HG03558 (cell line): Measurements from ENCODE around the gene DNLZ.
"Not testable (repeated sequence)": the region's sequence is repeated elsewhere in the genome, so short reads cannot be mapped to it uniquely, and the experiment has no call there.

ENCODE experiments used
- ATAC-seq: cut with Tn5 transposase; IDR thresholded peaks from one replicate; pipeline ENCODE4 v1.9.1; 2021; ENCODE audit warnings: moderate number of reproducible peaks; ENCODE audit not compliant: unreplicated experiment; ENCODE audit errors: extremely low read depth

Gene DNLZ

DNA sequence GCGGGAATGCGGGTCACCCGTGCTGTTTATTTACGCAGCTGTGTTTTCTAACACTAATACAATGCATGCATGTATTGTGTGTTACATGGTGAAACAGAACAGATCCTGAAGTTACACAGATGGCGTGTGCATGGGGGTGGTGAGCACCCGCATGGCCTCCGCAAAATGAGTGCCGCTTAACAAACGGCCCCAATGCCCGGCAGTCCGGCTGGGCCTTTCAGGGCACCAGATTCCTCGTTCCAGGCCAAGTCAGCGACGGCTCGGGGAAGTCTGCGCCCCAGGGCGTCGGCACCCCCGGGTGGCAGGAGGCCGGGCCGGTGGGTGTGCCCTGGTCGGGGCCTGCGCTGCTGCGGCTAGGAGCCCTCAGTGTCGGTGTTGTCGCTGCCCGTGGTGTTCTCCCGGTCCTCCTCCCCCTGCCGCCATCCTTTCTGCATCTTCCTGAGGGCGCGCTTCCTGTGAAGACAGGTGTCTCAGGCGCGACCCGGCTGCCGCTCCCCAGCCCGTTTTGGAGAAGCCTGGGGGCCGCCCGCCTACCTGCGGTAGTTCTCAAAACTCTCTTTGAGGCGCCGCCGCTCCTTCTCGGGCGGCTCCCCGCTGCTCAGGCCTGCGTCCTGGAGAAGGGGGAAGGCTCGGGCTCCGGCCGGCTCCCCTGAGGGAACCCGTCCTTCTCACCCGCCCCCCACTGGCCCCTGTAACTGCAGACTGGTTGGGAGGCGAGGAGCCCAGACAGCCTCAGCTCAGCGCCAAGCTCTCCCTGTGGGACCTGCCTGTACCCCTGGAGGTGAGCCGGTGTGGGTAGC, 605 bp upstream of the DNLZ start:
- no peak for ATAC-seq

DNA sequence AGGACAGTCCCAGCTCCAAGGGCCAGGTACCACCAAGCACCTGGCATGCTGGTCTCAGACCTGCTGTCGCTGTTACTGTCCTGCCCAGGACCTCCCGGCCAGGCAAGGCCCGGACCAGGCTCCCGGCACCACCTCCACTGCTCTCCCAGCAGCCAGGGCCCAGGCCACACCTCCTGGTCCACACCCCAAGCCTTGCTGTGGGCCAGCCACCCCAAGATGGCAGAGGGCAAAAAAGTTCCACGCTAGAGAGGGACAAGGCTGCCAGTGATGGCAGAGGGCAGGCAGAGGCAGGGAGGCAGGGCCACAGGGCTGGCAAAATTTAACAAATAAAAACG, 1.1 kb downstream of the DNLZ start:
- no peak for ATAC-seq

DNA sequence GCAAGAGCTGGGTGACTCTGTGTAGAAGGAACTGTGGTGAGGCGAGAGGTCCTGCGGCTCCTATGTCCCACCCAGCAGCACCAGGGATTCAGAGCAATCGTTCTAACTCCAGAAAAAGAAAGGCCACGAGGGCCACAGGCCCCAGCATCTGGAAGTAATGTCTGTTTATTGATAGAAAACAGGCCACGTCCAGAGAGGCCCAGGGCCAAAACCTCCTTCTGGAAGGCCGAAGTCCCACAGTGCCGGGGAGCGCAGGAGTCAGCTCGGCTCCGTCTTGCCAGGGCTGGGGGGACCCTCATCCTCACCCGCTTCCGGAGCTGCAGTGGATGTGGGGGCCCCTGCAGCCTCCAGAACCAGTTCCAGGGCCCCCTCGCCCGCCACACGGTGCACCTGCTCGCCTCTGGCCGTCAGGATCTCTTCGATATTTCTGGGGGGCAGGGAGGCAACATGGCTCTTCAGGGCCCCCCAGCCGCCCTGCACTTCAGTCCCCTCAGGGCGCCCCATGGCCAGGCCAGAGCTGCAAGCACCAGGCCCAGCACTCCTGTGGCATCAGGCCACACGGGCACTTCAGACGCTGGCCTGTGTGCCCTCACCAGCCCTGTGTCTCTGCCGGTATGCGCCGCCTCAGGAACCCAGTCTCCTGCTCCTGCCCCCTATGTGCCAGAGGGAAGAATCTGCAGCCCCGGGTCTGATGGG, 1.6 kb downstream of the DNLZ start:
- ATAC-seq, result no peak

DNA sequence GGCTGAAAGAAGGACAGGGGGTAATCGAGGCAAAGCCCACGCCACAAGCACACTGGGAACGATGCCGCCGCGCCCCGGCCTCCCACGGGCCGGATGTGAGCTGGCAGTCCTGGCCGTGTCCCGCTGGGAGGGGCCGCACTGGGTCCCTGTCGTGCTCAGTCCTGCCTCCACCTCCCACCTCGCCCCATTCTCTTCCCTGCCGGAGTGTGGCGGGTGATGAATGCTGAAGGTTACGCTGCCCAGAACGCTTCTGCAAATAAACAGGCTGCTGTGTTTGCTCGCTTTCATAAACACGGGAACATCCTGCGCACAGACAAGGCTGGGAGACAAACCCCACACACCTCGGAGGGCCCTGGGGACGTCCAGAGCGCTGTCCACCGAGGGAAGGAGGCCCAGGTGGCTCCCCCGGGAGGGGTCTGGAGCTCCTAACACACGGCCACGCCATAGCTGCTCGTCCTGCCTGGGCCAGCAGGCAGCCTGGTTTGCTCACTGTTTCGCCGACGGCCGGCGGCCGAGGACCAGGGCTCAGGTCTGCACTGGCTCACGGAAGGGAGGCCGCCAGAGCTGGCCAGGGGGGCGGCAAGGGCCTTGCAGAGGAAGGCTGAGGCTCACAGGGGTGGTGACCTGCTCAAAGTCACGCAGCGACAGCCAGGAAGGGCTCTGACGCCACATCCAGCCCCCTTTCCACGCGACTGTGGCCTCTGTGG, 2.3 kb downstream of the DNLZ start:
- ATAC-seq, result no peak

DNA sequence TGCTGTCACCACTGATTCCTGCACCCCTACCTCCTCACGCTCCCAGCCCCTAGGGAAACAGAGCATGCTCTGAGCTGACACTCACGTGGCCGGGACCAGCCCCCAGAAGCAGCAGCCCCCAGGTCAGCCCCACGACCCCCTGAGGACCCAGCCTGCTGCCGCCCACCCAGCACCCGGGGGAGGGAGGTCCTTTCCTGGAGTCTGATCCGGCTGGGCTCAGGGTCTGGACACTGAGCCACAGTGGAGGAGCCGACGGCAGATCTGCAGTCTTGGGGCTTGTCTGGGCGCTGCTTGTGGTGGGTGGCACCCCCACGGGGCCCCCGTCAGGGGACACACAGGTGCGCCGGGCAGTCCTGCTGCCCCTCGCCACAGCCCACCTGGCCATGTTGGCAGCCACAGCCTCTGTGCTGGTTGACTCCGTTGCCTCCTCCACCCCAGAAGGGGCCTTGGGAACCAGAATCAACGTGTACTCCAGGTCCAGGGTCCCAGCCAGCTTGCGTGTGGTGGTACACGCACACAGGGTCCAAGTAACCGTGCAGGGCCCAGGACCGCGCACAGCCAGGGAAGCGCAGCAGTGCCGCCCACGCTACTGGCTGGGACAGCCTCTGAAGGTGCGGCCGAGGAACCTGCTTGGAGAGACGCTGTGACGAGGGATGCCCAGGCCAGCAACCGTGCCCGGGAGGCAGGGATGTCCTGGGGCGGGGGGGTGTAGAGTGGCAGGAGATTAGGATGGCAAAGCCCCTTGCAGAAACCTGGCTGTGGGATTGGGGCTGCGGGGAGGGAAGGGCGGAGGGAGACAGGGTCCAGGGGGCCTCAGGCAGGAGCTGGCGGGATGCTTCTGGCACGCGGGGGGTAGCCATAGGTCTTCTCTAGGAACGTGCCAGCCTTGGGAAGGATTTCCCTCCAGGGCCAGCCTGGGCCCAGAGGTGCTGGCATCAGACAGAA, 3.5 kb downstream of the DNLZ start:
- ATAC-seq, result no peak

DNA sequence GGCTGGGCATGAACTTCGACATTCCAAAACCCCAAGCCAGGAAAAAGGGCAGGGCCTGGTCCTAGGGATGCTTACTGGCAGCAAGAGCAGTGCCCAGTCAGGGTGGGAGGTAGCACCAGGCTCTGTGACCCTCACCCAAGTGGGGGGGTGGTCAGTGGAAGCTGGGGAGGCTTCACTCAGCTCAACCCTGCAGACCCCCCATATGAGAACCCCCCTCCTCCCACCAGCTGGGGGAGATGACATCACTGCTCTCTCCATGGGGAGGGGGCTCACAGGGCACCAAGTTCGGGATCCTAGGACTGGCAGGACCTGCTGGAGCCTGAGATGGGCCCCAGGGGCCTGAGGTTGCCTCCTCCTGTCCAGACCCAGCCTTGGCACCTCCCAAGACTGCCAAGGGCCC, 4.7 kb downstream of the DNLZ start:
- no peak for ATAC-seq

DNA sequence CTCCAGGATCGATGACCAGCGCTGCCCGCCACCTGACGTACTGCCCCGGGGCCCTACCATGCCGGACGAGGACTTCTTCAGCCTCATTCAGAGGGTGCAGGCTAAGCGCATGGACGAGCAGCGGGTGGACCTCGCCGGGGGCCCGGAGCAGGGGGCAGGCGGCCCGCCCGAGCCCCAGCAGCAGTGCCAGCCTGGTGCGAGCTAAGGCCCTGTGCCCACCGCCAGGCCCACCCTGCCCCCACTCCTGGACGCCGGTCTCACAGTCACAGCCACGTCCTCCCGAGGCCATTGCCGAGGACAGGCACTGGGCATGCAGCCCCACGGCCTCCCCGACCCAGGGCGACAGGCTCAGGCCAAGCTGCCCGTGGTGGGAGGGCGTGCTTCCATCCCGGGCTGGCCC, 5.5 kb downstream of the DNLZ start:
- ATAC-seq, result no peak

DNA sequence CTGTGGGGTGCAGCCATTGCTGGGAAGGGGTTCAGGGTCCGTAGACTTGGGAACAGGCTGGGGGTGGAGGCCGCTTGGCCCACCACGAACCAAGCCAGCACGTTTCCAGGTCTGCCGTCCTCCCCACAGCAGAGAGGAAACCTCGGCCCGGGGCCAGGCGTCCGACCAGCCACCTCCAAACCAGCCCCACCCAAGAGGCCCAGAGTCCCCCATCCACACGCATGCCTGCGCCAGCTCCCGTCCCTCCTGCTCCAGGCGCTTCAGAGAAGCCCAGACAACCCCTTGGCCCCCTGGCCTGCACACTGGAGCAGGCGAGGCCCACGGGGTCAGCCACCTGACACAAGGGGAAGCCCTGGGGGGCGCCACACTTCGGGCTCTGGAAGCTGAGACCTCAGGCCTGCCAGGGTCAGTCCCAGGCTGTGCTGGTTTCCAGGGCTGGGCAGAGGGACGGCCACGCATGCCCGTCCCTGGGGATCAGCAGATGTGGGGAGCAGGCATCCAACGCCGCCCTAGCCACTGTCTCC, 6.3 kb downstream of the DNLZ start:
- ATAC-seq, result no peak

DNA sequence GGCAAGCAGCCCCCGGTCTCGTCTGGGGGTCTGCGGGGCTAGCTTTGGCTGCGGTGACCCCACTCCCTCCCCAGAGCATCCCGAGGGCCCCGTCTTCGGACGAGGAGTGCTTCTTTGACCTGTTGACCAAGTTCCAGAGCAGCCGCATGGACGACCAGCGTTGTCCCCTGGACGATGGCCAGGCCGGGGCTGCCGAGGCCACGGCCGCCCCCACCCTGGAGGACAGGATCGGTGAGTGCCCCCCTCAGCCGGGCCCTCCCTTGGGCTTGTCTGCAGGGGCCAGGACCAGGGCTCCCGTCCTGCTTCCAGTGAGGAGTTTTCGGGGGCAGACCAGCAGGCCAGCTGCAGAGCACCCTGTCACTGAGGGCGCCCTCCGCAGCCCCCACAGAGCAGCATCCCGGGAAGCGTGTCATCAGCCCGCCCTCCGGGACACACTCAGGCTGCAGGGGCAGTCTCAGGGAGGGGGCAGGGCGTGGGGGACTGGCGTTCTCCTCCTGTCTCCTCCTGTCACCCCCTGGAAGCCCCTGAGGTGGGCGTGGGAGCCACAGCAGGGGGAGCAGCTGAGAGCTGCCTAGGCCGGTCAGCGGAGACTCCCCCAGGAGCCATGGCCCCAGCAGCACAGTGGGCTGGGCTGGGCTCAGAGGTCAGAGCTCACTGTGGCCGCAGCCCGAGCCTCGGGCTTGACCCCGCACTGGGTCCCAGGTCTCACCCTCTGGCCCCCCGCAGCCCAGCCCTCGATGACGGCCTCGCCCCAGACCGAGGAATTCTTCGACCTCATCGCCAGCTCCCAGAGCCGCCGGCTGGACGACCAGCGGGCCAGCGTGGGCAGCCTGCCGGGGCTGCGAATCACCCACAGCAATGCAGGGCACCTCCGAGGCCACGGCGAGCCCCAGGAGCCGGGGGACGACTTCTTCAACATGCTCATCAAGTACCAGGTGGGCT, 7.7 kb downstream of the DNLZ start:
- ATAC-seq, result no peak

DNA sequence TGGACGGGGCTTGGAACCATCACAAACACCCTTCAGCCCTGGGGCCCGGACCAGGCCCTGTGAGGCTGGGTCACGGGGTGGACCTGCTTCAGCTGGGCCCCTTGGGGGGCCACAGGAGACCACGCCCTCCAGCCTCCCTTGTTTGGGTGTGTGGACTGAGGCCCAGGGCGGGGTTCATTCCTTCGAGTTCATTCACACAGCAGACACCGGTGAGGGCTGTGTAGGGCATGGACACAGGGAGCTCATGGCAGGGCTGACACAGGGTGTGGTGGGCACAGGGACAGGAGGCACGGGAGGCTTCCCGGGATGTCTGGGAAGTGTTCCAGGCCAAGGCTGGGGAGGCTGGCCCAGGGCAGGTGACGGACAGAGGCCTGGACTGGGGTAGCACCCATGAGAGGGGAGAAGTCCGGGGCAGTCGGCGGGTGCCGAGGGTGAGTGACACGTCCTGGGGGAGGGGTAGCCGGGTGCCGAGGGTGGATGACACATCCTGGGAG, 8.9 kb downstream of the DNLZ start:
- ATAC-seq, result no peak

DNA sequence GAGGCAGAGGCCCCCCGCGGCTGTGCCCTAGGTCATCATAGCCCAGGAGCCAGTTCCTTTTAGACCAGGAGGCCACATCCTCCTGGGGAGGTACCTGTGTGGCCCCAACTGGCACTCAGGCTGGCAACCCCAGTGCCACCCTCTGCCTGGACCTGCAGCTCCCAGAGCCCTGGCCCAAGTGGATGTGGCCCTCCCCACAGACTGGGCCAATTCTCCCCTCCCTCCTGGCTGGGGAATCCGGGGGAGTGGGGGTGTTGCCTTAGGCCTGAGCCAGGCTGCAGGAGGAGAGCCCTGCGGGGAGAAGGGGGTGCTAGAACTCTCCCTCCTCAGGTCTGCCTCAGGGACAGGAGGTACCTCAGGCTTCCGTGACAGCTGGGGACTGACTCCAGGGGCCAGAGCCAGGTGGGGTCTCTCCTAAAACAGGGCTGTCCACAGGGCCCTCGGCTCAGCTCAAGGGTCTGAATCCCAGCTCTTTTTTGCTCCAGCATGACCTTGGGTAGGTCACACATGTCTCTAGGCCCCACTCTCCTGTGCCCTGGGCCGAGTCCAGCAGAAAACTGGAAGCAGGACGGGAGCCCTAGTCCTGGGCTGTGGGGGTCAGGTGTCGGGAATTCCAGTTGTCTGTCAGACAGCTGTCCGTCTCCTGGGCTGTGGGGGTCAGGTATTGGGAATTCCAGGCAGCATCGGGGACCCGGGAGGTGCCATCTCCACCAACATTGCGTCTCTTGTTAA, 9.6 kb downstream of the DNLZ start:
- no peak for ATAC-seq

DNA sequence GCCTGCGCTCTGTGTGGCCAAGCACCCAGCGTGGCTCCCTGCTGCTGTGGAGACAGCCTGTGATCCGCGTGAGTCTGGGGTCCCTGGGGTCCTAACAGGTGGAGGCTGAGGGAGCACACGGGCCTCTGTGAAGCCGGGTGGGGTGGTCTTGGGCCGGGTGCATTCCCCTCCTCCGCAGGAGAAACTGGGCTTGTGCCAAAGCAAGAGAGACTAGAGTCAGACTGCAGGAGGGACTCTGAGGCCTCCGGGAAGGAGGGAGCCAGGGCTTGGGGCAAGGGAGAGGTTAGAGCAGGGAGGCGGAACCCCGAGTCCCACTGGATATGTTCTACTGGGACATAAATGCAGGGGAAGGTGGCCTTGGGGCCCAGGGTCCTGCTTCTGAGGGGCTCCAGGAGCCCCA, 10.5 kb downstream of the DNLZ start:
- no peak for ATAC-seq

DNA sequence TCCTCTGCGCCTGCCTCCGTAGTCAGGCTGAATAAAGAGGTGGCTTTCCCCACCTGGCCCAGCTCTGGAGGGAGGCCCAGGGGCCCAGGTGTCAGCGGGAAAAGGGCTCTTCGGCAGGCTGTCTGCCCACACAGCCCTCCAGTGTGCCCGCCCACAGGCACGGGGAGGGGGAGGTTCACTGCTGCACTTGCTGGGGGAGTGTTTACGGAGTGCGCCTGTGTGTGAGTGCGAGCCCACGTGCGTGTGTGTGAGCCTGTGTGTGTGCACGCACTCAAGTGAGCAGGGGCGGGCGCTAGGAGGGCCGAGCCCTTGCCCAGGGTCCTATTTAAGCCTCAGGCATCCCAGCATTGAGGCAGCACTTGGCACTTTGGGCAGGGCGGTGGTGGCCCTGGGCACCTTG, 10.9 kb downstream of the DNLZ start:
- ATAC-seq, result no peak

DNA sequence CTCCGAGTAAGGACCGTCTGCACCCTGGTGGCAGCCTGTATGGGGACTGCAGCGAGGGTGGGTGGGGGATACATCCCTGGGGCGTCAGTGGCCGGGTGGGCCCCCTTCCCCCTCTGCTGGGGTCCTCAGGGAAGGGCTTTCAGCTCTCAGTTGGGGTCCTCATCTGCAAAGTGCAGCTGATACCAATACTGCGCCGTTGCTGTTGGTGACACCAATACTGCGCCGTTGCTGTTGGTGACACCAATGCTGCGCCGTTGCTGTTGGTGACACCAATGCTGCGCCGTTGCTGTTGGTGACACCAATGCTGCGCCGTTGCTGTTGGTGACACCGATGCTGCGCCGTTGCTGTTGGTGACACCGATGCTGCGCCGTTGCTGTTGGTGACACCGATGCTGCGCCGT, 11.7 kb downstream of the DNLZ start:
- not testable (repeated sequence) for ATAC-seq

DNA sequence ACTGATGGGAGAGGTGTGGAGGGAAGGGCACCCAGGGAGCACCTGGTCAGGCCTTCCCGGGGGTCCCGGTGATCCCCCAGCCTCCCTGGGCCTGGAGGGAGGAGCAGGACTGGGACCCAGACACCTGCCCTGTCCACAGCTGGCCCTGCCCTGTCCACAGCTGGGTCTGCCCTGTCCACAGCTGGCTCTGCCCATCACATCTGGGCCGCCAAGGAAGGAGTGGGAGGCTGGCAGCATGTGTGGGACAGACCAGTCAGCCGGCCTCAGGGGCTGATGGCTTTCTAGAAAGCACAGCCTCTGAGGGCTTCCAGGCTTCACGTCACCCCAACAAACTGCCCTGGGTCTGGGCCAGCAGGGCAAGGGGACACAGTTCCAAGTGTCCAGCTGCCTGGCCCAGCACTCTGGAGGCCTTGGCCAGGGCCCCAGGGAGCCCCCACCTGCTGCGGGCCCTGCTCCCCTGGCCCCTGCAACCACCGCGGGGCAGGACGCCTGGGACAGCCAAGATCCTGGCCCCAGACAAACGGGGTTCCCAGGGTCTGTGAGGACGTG, 12.2 kb downstream of the DNLZ start:
- ATAC-seq, result no peak

DNA sequence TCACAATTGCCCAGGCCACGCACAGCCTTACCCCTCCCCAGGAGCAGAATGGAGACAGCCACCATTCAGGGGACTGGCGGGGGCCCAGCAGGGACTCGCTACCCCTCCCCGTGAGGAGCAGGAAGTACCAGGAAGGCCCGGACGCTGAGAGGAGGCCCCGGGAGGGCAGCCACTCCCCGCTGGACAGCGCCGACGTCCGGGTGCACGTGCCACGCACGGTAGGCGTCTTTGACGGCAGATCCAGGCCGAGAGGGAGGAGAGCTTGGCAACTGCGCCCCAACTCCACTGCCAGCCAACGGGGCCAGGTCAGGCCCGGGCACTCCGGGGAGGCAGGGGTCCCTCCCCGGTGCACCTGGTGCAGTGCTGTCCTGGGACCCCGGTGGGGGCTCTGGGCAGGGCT, 14.0 kb downstream of the DNLZ start:
- ATAC-seq, result no peak

DNA sequence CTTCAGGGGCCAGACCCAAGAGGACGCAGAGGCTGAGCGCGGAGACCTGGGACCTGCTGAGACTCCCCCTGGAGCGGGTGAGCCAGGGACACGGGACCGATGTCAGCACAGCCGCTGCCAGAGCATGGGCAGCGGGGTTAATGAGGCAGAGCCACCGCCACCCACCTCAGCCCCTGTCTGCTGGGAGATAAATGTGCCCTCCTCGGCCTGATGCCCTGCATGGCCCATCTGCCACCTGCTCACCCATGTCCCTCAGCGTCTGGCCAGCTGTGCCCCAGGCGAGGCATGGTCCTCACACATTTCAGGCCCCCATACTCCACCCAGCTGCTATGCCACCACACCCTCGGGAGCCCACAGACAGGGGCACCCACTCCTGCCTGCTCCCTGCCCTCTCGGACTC, 14.9 kb downstream of the DNLZ start:
- no peak for ATAC-seq
